IMR-90 (cell line): ENCODE measurements around the gene PKD1. TPM values are rescaled to one million over a fixed set of nuclear protein-coding genes. Genes with fewer than 3 reads are reported as not detected.

Experiments
- ATAC-seq: fragments of 200-7000 bp; cut with Tn5 transposase; 2 replicates; pipeline ENCODE4 v1.9.1; 2020; ENCODE audit warnings: low read depth, mild to moderate bottlenecking, moderate library complexity
- BruUV-seq: library from RNA; stranded (reverse); fragments of 400-500 nt; replicated peaks from 2 replicates; lab custom pipeline; 2021; lab: Mats Ljungman, UMichigan
- CTCF ChIA-PET: fragments of 300-600 bp; formaldehyde crosslinking; extraction: SDS; loops from one replicate; lab custom pipeline; 2021; ENCODE audit warnings: antibody characterized with exemption; lab: Yijun Ruan, JAX
- POLR2A ChIA-PET: fragments of 300-600 bp; sonication (Branson Sonifier 250); formaldehyde crosslinking; loops from one replicate; lab custom pipeline; 2022; ENCODE audit warnings: antibody characterized with exemption; ENCODE audit not compliant: unreplicated experiment; lab: Charles Lee
- DNase-seq: peaks from one replicate; pipeline ENCODE4 v3.0.0; 2013
- H2AFZ ChIP-seq: replicated peaks from 2 replicates; pipeline ENCODE3; 2013; ENCODE audit warnings: low read length, mild to moderate bottlenecking; ENCODE audit not compliant: poor library complexity
- H2AK5ac ChIP-seq: 2 replicates; pipeline ENCODE4 v1.6.1; 2013; ENCODE audit warnings: low read depth, low read length, inconsistent platforms
- H2AK9ac ChIP-seq: replicated peaks from 2 replicates; pipeline ENCODE3; 2013; ENCODE audit warnings: mild to moderate bottlenecking, low read depth, low read length, moderate library complexity; ENCODE audit not compliant: poor library complexity
- H2BK120ac ChIP-seq: 2 replicates; pipeline ENCODE4 v1.6.1; 2013; ENCODE audit warnings: low read depth, low read length, inconsistent platforms
- H2BK15ac ChIP-seq: 3 replicates; pipeline ENCODE4 v1.6.1; 2013; ENCODE audit warnings: low read depth, low read length, inconsistent platforms
- H2BK20ac ChIP-seq: 2 replicates; pipeline ENCODE4 v1.6.1; 2013; ENCODE audit warnings: low read depth, mild to moderate bottlenecking, inconsistent platforms, low read length, moderate library complexity
- H2BK5ac ChIP-seq: 2 replicates; pipeline ENCODE4 v1.6.1; 2013; ENCODE audit warnings: mild to moderate bottlenecking, low read depth, low read length, inconsistent platforms; ENCODE audit not compliant: poor library complexity, severe bottlenecking
- H3K14ac ChIP-seq: replicated peaks from 2 replicates; pipeline ENCODE4 v1.6.1; 2013; ENCODE audit warnings: low read depth, low read length, inconsistent platforms
- H3K18ac ChIP-seq: 2 replicates; pipeline ENCODE4 v1.6.1; 2013; ENCODE audit warnings: low read depth, low read length, control low read depth
- H3K23ac ChIP-seq: 2 replicates; pipeline ENCODE4 v1.6.1; 2013; ENCODE audit warnings: low read depth, low read length, inconsistent platforms
- H3K27ac ChIP-seq: 2 replicates; pipeline ENCODE4 v1.5.1; 2013; ENCODE audit warnings: mild to moderate bottlenecking, control low read depth, low read length; ENCODE audit not compliant: insufficient read depth
- H3K27me3 ChIP-seq: 2 replicates; pipeline ENCODE4 v1.6.1; 2013; ENCODE audit warnings: low read length; ENCODE audit not compliant: control insufficient read depth, insufficient read depth
- H3K36me3 ChIP-seq: 2 replicates; pipeline ENCODE4 v1.6.1; 2013; ENCODE audit warnings: low read length, mixed read lengths; ENCODE audit not compliant: control insufficient read depth, insufficient read depth
- H3K4ac ChIP-seq: 2 replicates; pipeline ENCODE4 v1.6.1; 2013; ENCODE audit warnings: low read depth, low read length, inconsistent platforms
- H3K4me1 ChIP-seq: 2 replicates; pipeline ENCODE4 v1.6.1; 2013; ENCODE audit warnings: low read length, mixed read lengths; ENCODE audit not compliant: control insufficient read depth, insufficient read depth
- H3K4me2 ChIP-seq: 2 replicates; pipeline ENCODE4 v1.6.1; 2013; ENCODE audit warnings: low read depth, mild to moderate bottlenecking, control low read depth, low read length, moderate library complexity
- H3K4me3 ChIP-seq: 2 replicates; pipeline ENCODE4 v1.5.1; 2013; ENCODE audit warnings: low read depth, mild to moderate bottlenecking, control low read depth, low read length, moderate library complexity; ENCODE audit not compliant: insufficient read depth
- H3K56ac ChIP-seq: 2 replicates; pipeline ENCODE4 v1.6.1; 2013; ENCODE audit warnings: low read length, inconsistent platforms; ENCODE audit not compliant: insufficient read depth; ENCODE audit errors: extremely low read depth
- H3K79me1 ChIP-seq, 2 experiments: 2 replicates each; pipeline ENCODE4 v1.6.1; 2013; ENCODE audit warnings: low read length in 2 of 2, inconsistent platforms in 1 of 2, low read depth in 1 of 2
- H3K9ac ChIP-seq: 2 replicates; pipeline ENCODE4 v1.6.1; 2013; ENCODE audit warnings: low read depth, low read length, control low read depth
- H3K9me1 ChIP-seq: 2 replicates; pipeline ENCODE4 v1.6.1; 2013; ENCODE audit warnings: low read length, inconsistent platforms; ENCODE audit not compliant: insufficient read depth
- H3K9me3 ChIP-seq: 2 replicates; pipeline ENCODE4 v1.6.1; 2013; ENCODE audit warnings: low read length; ENCODE audit not compliant: control insufficient read depth, insufficient read depth
- H4K20me1 ChIP-seq: 2 replicates; pipeline ENCODE4 v1.6.1; 2013; ENCODE audit warnings: low read length, inconsistent platforms; ENCODE audit not compliant: insufficient read depth
- H4K5ac ChIP-seq: 2 replicates; pipeline ENCODE4 v1.6.1; 2013; ENCODE audit warnings: mild to moderate bottlenecking, low read depth, low read length, control low read depth
- H4K8ac ChIP-seq, 2 experiments: 2 replicates each; pipeline ENCODE4 v1.6.1; 2013; ENCODE audit warnings: low read depth in 2 of 2, low read length in 2 of 2, control low read depth in 1 of 2, inconsistent platforms in 1 of 2
- H4K91ac ChIP-seq: 2 replicates; pipeline ENCODE4 v1.6.1; 2013; ENCODE audit warnings: low read depth, low read length, inconsistent platforms; ENCODE audit not compliant: insufficient read depth
- BHLHE40 ChIP-seq: fragments of 150-350 bp; IDR thresholded peaks from 2 replicates; pipeline ENCODE4 v1.6.1; 2016; ENCODE audit warnings: mild to moderate bottlenecking, low read depth, low read length
- CEBPB ChIP-seq: IDR thresholded peaks from 2 replicates; pipeline ENCODE4 v1.6.1; 2012; ENCODE audit warnings: low read depth, low read length, improper control_type of control experiment
- CHD1 ChIP-seq: IDR thresholded peaks from 2 replicates; pipeline ENCODE4 v1.6.1; 2012; ENCODE audit warnings: low read depth, low read length, improper control_type of control experiment
- CTCF ChIP-seq: conservative IDR thresholded peaks from 2 replicates; pipeline ENCODE4 v1.5.1; 2012; ENCODE audit warnings: mild to moderate bottlenecking, low read depth, low read length, improper control_type of control experiment
- FOS ChIP-seq: fragments of 150-350 bp; IDR thresholded peaks from 2 replicates; pipeline ENCODE4 v1.6.1; 2016; ENCODE audit warnings: low read depth, low read length
- MAFK ChIP-seq: IDR thresholded peaks from 2 replicates; pipeline ENCODE4 v1.6.1; 2012; ENCODE audit warnings: low read depth, low read length, improper control_type of control experiment
- MAZ ChIP-seq: IDR thresholded peaks from 2 replicates; pipeline ENCODE4 v1.6.1; 2012; ENCODE audit warnings: low read depth, mild to moderate bottlenecking, low read length, improper control_type of control experiment, moderate library complexity, borderline replicate concordance
- MXI1 ChIP-seq: IDR thresholded peaks from 2 replicates; pipeline ENCODE4 v1.6.1; 2012; ENCODE audit warnings: low read depth, mild to moderate bottlenecking, low read length, moderate library complexity, borderline replicate concordance
- NFE2L2 ChIP-seq: fragments of 150-350 bp; IDR thresholded peaks from 2 replicates; pipeline ENCODE4 v1.6.1; 2016; ENCODE audit warnings: low read depth, mild to moderate bottlenecking, low read length
- POLR2A ChIP-seq: IDR thresholded peaks from 2 replicates; pipeline ENCODE4 v1.6.1; 2012; ENCODE audit warnings: mild to moderate bottlenecking, low read depth, low read length
- RAD21 ChIP-seq: IDR thresholded peaks from 2 replicates; pipeline ENCODE4 v1.6.1; 2012; ENCODE audit warnings: low read length, improper control_type of control experiment
- RCOR1 ChIP-seq: IDR thresholded peaks from 2 replicates; pipeline ENCODE4 v1.6.1; 2012; ENCODE audit warnings: mild to moderate bottlenecking, low read length, improper control_type of control experiment; ENCODE audit not compliant: insufficient replicate concordance
- RFX5 ChIP-seq: IDR thresholded peaks from 2 replicates; pipeline ENCODE4 v1.8.0; 2012; ENCODE audit warnings: low read depth, mild to moderate bottlenecking, low read length, moderate library complexity
- SMC3 ChIP-seq: fragments of 150-350 bp; IDR thresholded peaks from 2 replicates; pipeline ENCODE4 v1.6.1; 2016; ENCODE audit warnings: low read depth, mild to moderate bottlenecking, antibody characterized with exemption, low read length, moderate library complexity
- USF2 ChIP-seq: fragments of 150-350 bp; IDR thresholded peaks from 2 replicates; pipeline ENCODE4 v1.6.1; 2017; ENCODE audit warnings: mild to moderate bottlenecking, antibody characterized with exemption, low read length, low read depth
- WGBS, 2 experiments: methylation state at CpG; one replicate each; pipeline versions ENCODE4 v1.1.5 to v1.1.7; 2013; ENCODE audit warnings: missing lambda C conversion rate in 2 of 2; ENCODE audit not compliant: insufficient read length in 1 of 2; ENCODE audit errors: extremely low coverage in 2 of 2; 5-methylcytosine and 5-hydroxymethylcytosine counted together
- dilution Hi-C: fragments of 300-500 bp; cut with HindIII; formaldehyde crosslinking; loops from one replicate; pipeline ENCODE4 v1.14.3; 2018; ENCODE audit warnings: low sequenced_read_pairs; ENCODE audit not compliant: unreplicated experiment
- in situ Hi-C: fragments of 300-500 bp; cut with MboI; formaldehyde crosslinking; loops from 3 replicates; pipeline ENCODE4 v1.14.3; 2019; ENCODE audit warnings: low sequenced_read_pairs, inconsistent platforms, mixed read lengths
- intact Hi-C: fragments of 100-400 bp; cut with micrococcal nuclease; formaldehyde crosslinking; loops from 2 replicates; pipeline ENCODE4 v1.10.0; 2022
- polyA plus RNA-seq, 3 experiments: library from polyadenylated mRNA; depleted of rRNA; stranded (reverse); fragments of >200 nt; gene quantifications; 2 replicates each; pipeline ENCODE4 v1.2.3, GENCODE V29; 2012; ENCODE audit warnings: low replicate concordance in 1 of 3
- total RNA-seq: library from RNA; depleted of rRNA; stranded (reverse); fragments of >200 nt; gene quantifications from 2 replicates; pipeline ENCODE4 v1.2.3, GENCODE V29; 2012
- TF ChIP-seq, protein P1 (sequence below): fragments of 150-350 bp; IDR thresholded peaks from 2 replicates; pipeline ENCODE4 v1.6.1; 2016; ENCODE audit warnings: low read depth, mild to moderate bottlenecking, low read length, moderate library complexity, borderline replicate concordance

PKD1 gene
- total and polyA plus RNA-seq, 2 of the 4 experiments (the other 2 are of a cell fraction): 7.9 to 97.3 TPM

GRCh38 chr16:2061526-2061925 lies 74.2 kb downstream of the PKD1 start:
- Histone ChIP-seq H3K9ac (no peak overlapping the region), H3K4me1 (no peaks in the 10 kb centered on the region), H3K9me3 (no peaks in the 10 kb centered on the region), H3K23ac (no peak overlapping the region), H3K36me3 (peaks cover 67% of the 10 kb centered on the region), H2AFZ (no peak overlapping the region), H4K8ac (no peak overlapping the region), H3K79me1 (peaks cover 0 to 9% of the 10 kb centered on the region in 2 experiments; a peak in 1 of 4 replicates), H3K4me2 (no peak overlapping the region), H3K4me3 (no peak overlapping the region), H3K4ac (no peak overlapping the region), H3K9me1 (0 out of 2 replicates have a peak, but pooled peaks cover 3% of the 10 kb centered on the region), H2AK9ac (no peak overlapping the region), H2BK20ac (no peak overlapping the region), H2AK5ac (no peak overlapping the region), H4K20me1 (no peaks in the 10 kb centered on the region; the same call in 1 of the 2 replicates), H4K91ac (no peak overlapping the region), H3K18ac (no peak overlapping the region), H2BK15ac (no peak overlapping the region), H3K56ac (no peak overlapping the region), H4K5ac (no peak overlapping the region), H2BK120ac (no peak overlapping the region), H3K27me3 (no peaks in the 10 kb centered on the region), H2BK5ac (no peak overlapping the region), H3K14ac (no peak overlapping the region), H3K27ac (no peak overlapping the region)
- intact Hi-C loops (no loop called here), in situ Hi-C loops (no loop called here), dilution Hi-C loops (no loop called here)
- DNase-seq: no peak
- CTCF ChIA-PET: no interaction called here
- no peak for ATAC-seq
- POLR2A ChIA-PET: no interaction called here
- no TSS peak for BruUV-seq
- WGBS, 2 experiments: 92% methylated on average over 11 of the region's 13 CpGs; no CpG with 5 or more reads in 1 of the 2 experiments
- TF ChIP-seq SMC3 (no peak), MAFK (no peak), RAD21 (no peak), FOS (no peak), USF2 (no peak), BHLHE40 (no peak), CEBPB (no peak), NFE2L2 (no peak), CHD1 (no peak), POLR2A (no peak), RCOR1 (no peak), CTCF (no peak), RFX5 (no peak), MXI1 (no peak), MAZ (no peak)
- TF ChIP-seq, protein P1, sequence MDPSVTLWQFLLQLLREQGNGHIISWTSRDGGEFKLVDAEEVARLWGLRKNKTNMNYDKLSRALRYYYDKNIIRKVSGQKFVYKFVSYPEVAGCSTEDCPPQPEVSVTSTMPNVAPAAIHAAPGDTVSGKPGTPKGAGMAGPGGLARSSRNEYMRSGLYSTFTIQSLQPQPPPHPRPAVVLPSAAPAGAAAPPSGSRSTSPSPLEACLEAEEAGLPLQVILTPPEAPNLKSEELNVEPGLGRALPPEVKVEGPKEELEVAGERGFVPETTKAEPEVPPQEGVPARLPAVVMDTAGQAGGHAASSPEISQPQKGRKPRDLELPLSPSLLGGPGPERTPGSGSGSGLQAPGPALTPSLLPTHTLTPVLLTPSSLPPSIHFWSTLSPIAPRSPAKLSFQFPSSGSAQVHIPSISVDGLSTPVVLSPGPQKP: no peak
